GM19455 (cell line): ENCODE results near the gene CCHCR1.

Source experiments
- ATAC-seq: cut with Tn5 transposase; IDR thresholded peaks from one replicate; pipeline ENCODE4 v1.9.1; 2021; ENCODE audit not compliant: unreplicated experiment

The CCHCR1 gene

GRCh38 chr6:31110825-31111582 lies 46.6 kb downstream of the CCHCR1 start:
- ATAC-seq, result no peak

GRCh38 chr6:31107052-31107451 lies 50.5 kb downstream of the CCHCR1 start:
- no peak for ATAC-seq

GRCh38 chr6:31103136-31103535 lies 54.5 kb downstream of the CCHCR1 start:
- no peak for ATAC-seq

- no peak for ATAC-seq
Observed at GRCh38 chr6:31098449-31098938, 59.1 kb downstream of the CCHCR1 start.

GRCh38 chr6:31096656-31097055 lies 60.9 kb downstream of the CCHCR1 start:
- no peak for ATAC-seq

GRCh38 chr6:31096215-31096614 lies 61.4 kb downstream of the CCHCR1 start:
- no peak for ATAC-seq

- no peak for ATAC-seq
Observed at GRCh38 chr6:31094389-31094881, 63.2 kb downstream of the CCHCR1 start.

- ATAC-seq, result no peak
Observed at GRCh38 chr6:31092769-31093505, 64.7 kb downstream of the CCHCR1 start.
